ENCODE data around the gene EOMES. TPM values are rescaled to one million over a fixed set of nuclear protein-coding genes. Genes with fewer than 3 reads are reported as not detected.

The EOMES gene
- total and polyA plus RNA-seq, 4 donors = 0.12 to 1.3 (median 0.48) TPM

DNA sequence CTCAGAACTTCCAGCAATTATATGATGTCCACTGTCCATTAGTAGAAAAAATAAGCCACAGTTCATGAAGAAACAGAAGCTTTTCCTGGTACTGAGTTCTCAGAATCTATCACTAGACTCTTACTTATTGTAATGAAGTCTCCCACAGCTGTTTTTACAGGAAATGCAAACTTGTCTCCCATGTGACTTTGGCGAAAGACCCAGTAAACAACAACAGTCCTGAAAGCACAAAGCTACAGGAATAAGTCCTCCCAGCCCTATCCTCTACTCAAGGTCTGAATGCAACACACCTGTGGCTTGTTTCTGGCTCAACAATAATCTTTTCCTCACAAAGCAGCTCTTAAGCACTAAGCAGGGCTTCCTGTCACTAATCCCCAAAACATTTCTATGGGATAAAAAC lies 55.9 kb downstream of the EOMES start:
- DNase-seq = peak in 2 of 3 donors; percentile 34 to 52
- Histone ChIP-seq H3K27ac (ENCODE audit: low read depth in 1 of 2, low read length in 1 of 2) (no peak overlapping the region), H3K36me3 (ENCODE audit: control insufficient read depth in 4 of 4, insufficient read depth in 4 of 4, low read length in 4 of 4) (no peaks in the 10 kb centered on the region), H3K27me3 (ENCODE audit: control insufficient read depth in 3 of 3, insufficient read depth in 3 of 3, low read length in 2 of 3) (no peaks in the 10 kb centered on the region), H3K4me3 (no peak overlapping the region), H3K9me3 (ENCODE audit: control insufficient read depth in 4 of 4, insufficient read depth in 3 of 4, low read length in 3 of 4) (no peaks in the 10 kb centered on the region), H3K9ac (ENCODE audit: insufficient read depth in 1 of 2, low read length in 2 of 2) (no peak overlapping the region), H3K4me1 (ENCODE audit: control insufficient read depth in 5 of 5, insufficient read depth in 5 of 5, low read length in 5 of 5) (no peaks in the 10 kb centered on the region)
- ATAC-seq (ENCODE audit: insufficient read depth, low FRiP score) = no peak
- WGBS, 2 donors = 18 to 38% methylated on average over 1 of the region's 1 CpG
- TF ChIP-seq, protein P1, sequence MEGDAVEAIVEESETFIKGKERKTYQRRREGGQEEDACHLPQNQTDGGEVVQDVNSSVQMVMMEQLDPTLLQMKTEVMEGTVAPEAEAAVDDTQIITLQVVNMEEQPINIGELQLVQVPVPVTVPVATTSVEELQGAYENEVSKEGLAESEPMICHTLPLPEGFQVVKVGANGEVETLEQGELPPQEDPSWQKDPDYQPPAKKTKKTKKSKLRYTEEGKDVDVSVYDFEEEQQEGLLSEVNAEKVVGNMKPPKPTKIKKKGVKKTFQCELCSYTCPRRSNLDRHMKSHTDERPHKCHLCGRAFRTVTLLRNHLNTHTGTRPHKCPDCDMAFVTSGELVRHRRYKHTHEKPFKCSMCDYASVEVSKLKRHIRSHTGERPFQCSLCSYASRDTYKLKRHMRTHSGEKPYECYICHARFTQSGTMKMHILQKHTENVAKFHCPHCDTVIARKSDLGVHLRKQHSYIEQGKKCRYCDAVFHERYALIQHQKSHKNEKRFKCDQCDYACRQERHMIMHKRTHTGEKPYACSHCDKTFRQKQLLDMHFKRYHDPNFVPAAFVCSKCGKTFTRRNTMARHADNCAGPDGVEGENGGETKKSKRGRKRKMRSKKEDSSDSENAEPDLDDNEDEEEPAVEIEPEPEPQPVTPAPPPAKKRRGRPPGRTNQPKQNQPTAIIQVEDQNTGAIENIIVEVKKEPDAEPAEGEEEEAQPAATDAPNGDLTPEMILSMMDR (IDR thresholded peaks at IDR 0.05; ENCODE audit: control extremely low read depth, extremely low read depth) = no peak

Other genes starting within 250 kb of the EOMES start
- gene SLC4A7, start 237.9 kb downstream of the EOMES start, total RNA-seq = 10 to 100 TPM; 17.9 to 87.1 TPM
- 1 to 10 TPM; 3.3 to 5.9 TPM for gene SLC4A7, start 237.9 kb downstream of the EOMES start, polyA plus RNA-seq